GM10266 (cell line): Measurements from ENCODE around the gene SLC2A6.

Experiments
- DNase-seq: peaks from one replicate; pipeline ENCODE4 v3.0.0; 2012; ENCODE audit errors: extremely low spot score
- TF ChIP-seq, protein P1 (sequence below): IDR thresholded peaks from 2 replicates; pipeline ENCODE4 v1.5.1; 2012; ENCODE audit warnings: mild to moderate bottlenecking, low read depth; ENCODE audit not compliant: control insufficient read depth, insufficient read depth; ENCODE audit errors: missing control alignments

Gene SLC2A6

DNA sequence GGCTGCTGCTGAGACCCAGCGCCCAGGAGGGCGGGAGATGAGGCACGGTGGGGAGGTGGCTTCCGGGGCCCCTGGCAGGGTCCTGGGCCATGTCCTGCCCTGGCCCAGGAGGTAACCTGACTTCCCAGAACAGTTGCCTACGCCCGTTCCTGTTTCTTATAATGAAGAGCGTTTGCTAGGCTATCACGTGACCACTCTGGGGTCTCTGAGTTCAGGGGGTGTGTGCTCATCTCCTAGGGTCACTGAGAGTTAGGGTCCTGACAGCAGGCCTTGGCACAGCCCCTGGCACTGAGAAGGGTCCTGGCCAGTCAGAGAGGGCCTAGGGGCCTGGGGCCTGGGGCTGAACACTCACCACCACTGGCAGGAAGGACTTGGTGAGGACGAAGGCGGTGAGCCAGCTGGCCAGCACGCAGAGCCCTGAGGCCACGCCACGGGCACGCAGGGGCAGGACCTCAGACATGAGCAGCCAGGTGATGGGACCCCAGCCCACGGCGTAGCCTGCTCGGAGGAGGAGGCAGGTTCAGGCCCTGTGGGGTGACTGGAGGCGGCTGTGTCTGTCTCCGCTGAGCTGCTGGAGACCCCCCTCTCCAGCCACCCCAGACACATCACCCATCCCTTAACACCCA, 6.0 kb downstream of the SLC2A6 start:
- no peak for DNase-seq
- TF ChIP-seq, protein P1, sequence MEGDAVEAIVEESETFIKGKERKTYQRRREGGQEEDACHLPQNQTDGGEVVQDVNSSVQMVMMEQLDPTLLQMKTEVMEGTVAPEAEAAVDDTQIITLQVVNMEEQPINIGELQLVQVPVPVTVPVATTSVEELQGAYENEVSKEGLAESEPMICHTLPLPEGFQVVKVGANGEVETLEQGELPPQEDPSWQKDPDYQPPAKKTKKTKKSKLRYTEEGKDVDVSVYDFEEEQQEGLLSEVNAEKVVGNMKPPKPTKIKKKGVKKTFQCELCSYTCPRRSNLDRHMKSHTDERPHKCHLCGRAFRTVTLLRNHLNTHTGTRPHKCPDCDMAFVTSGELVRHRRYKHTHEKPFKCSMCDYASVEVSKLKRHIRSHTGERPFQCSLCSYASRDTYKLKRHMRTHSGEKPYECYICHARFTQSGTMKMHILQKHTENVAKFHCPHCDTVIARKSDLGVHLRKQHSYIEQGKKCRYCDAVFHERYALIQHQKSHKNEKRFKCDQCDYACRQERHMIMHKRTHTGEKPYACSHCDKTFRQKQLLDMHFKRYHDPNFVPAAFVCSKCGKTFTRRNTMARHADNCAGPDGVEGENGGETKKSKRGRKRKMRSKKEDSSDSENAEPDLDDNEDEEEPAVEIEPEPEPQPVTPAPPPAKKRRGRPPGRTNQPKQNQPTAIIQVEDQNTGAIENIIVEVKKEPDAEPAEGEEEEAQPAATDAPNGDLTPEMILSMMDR: no peak

DNA sequence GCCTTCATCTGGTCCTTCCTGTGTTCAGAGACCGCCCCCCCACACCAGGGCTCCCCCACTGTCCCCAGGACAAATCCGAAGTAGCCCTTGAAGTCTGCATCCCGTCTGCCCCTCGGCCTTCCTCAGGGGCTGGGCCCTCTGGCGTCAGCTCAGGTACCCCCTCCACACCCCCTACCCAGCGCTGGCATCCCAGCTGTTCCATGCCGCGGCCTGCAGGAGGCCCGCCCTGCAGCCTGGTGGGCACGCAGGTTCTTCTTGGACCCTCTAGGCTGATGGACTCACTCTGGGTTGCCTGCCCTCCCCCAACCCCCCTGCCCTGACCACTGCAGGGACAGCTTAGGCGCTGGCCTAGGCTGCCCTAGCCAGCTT, 6.6 kb downstream of the SLC2A6 start:
- DNase-seq: no peak
- TF ChIP-seq, protein P1: no peak

DNA sequence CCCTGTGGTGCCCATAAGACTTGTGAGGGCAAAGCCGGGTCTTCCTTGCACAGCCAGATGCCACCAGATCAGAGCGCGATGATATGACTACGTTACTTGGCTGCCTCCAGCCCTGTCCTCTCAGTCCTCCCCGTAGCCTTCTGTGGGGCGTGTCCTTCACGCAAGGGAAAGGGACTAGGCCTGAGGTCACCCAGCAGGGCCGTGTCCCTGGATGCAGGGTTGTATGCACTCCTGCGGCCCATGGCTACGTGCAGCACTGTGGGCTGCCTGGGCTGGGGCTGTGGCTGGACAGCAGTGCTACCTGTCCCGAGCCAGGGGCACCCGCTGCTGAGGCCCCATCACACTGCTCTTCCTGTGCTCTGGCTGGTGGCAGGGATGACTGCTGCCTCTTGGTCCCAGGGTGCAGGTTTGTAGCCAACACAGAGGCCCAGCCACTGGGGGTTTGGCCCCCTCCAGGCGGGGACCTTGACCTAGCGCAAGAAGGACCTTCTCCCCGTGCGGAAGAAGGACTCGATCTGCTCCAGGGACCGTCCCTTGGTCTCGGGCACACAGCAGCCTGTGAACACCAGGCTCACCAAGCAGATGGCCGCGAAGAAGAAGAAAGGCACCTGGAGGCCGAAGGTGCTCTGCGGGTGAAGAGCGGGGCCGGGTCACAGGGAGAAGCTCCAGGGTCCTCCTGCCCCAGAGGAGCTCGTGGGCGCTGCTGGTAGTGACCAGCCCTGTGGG, 7.2 kb downstream of the SLC2A6 start:
- no peak for DNase-seq
- TF ChIP-seq, protein P1: no peak

DNA sequence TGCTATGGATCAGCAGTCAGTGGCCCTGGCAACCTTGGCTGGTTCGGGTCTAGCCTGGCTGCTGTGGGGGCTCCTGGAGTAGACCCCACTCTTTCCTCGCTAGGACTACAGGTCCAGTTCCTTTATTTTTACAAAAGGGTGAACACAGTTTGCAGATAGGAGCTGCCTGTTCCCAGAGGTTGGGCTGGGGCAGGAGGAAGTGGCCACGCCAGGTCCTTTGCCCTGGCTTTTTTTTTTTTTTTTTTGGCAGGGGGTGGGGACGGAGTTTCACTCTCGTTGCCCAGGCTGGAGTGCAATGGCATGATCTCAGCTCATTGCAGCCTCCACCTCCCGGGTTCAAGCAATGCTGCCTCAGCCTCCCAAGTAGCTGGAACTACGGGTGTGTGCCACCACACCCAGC, 7.9 kb downstream of the SLC2A6 start:
- TF ChIP-seq, protein P1: no peak
- DNase-seq: no peak

DNA sequence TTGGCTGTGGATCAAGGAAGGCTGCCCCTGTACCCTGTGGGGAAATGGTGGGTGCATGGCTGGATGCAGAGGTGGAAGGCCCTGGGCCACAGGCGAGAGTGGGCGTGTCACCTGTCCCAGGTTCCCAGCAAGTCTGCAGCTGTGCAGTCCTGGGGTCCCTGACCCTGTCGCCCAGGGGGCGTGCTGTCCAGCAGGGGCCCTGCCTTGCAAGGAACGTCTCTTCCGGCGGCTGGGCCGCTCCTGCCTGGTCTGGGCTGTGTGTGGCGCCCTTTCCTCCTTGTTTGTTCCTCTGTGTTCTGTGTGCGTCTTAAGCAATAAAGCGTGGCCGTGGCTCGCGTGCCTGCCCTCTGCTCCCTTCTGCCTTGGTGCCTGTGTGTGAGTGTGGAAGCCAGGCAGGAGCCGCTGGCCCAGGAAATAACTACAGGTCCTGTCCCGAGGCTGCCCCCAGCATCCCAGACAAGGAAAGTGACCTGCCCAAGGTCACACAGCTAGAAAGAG, 8.4 kb downstream of the SLC2A6 start:
- no peak for DNase-seq
- TF ChIP-seq, protein P1: no peak

DNA sequence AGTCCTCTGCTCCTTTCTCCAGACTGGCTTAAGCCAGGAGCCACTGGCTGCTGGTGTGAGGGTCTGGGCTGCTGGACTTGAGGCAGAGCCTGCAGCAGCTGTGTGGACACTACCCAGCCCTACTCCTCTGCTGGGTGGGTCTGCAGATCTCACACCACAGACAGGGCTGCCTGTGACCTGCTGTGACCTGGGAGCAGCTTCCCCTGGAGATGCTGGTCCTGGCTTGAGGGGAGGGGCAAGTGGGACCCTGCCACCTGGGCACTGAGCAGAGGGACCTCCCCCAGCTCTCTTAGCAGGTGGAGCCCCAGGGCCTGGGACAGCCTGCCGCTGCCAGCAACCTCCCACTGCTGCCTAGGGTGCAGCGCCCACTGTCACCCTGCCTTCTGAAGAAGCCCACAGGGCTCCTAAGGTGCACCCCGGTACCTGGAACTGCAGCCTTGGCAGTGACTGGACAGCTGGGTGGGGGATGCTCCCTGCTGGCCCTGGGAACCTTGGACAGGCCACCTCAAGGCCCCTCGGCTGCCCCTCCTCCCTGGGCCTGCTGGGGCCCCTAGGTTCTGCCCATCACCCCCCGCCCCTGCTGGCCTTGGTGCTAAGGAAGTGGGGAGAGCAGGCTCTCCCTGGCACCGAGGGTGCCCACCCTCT, 10.0 kb downstream of the SLC2A6 start:
- no peak for DNase-seq
- TF ChIP-seq, protein P1: no peak

DNA sequence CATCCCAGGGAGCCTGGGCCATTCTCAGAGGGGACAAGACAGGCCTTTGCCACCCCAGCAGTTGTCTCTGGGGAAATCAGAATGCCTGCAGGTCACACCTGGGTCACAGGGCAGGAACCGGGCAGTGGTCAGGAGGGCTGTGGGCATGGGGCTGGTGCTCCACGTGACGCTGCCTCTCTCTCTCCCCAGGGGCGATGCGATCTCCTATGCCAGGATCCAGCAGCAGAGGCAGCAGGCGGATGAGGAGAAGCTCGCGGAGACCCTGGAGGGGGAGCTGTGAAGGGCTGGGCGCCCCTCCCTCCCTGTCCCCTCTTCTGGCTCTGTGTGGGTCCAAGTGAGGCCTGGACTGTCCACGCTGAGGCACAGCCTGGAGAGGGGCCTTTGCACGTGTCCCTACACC, 10.5 kb downstream of the SLC2A6 start:
- TF ChIP-seq, protein P1: no peak
- no peak for DNase-seq
